Fibroblast of lung (primary cell): ENCODE data around the gene POLR2B.

ENCODE experiments used
- CTCF ChIP-seq, 2 donors: IDR thresholded peaks in 1 of 2; conservative IDR thresholded peaks in 1 of 2; 1 replicate in 1 of 2; 2 replicates in 1 of 2; pipeline ENCODE4 v1.5.1; 2011 to 2012; ENCODE audit warnings: low read length in 2 of 2, control low read depth in 1 of 2, inconsistent platforms in 1 of 2, low read depth in 1 of 2, mild to moderate bottlenecking in 1 of 2
- EZH2 ChIP-seq: IDR thresholded peaks from 2 replicates; pipeline ENCODE4 v1.5.1; 2012; ENCODE audit warnings: low read length, control low read depth, mild to moderate bottlenecking; ENCODE audit errors: missing control alignments

DNA sequence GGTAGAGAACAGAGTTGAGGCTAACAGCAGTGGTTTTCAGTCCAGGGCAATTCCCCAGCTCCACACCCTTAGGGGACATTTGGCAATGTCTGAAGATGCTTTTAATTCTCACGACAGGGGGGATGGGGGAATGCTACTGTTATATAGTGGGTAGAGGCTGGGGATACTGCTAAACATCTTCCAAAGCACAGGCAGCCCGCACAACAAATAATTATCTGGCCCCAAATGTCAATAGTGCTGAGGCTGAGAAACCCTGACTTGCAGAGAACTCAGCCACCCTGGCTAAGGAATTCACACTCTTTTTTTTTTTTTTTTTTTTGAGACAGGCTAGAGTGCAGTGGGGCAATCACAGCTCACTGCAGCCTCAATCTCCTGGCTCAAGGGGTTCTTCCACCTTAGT lies 60.6 kb downstream of the POLR2B start:
- no peak for TF ChIP-seq EZH2
- no peak for TF ChIP-seq CTCF (conservative IDR thresholded peaks at IDR 0.05 in 1 of 2, IDR thresholded peaks at IDR 0.05 in 1 of 2; ENCODE audit: low read depth in 1 of 2, low read length in 2 of 2)
